GM23338 (cell line): ENCODE measurements around the gene SNRPA1. TPM values are rescaled to one million over a fixed set of nuclear protein-coding genes. Genes with fewer than 3 reads are reported as not detected.
A peak's percentile ranks its signal among the peaks of the same experiment; 100 is the strongest.

Experiments
- ATAC-seq: fragments of 200-7000 bp; cut with Tn5 transposase; 3 replicates; pipeline ENCODE4 v1.9.1; 2020
- DNase-seq: peaks from one replicate; pipeline ENCODE4 v3.0.0-alpha.2; 2015; ENCODE audit warnings: low spot score
- H2AFZ ChIP-seq: fragments of 200-600 bp; sonication (generic); 2 replicates; pipeline ENCODE4 v1.8.0; 2016; ENCODE audit warnings: antibody characterized with exemption, mild to moderate bottlenecking, moderate library complexity
- H3F3A ChIP-seq: fragments of 200-600 bp; sonication (generic); replicated peaks from 2 replicates; pipeline ENCODE4 v1.8.0; 2017; ENCODE audit warnings: antibody characterized with exemption, mixed run types, low read depth
- H3K27ac ChIP-seq: fragments of 200-600 bp; sonication (generic); 2 replicates; pipeline ENCODE4 v1.6.1; 2016; ENCODE audit warnings: low read depth
- H3K27me3 ChIP-seq: fragments of 200-600 bp; sonication (generic); 2 replicates; pipeline ENCODE4 v1.8.0; 2016; ENCODE audit warnings: mild to moderate bottlenecking, mixed run types, moderate library complexity; ENCODE audit not compliant: insufficient read depth
- H3K36me3 ChIP-seq: fragments of 200-600 bp; sonication (generic); 2 replicates; pipeline ENCODE4 v1.8.0; 2016; ENCODE audit warnings: mild to moderate bottlenecking; ENCODE audit not compliant: insufficient read depth
- H3K4me1 ChIP-seq: fragments of 200-600 bp; sonication (generic); 2 replicates; pipeline ENCODE4 v1.8.0; 2016; ENCODE audit warnings: mild to moderate bottlenecking, moderate library complexity; ENCODE audit not compliant: insufficient read depth
- H3K4me2 ChIP-seq: fragments of 200-600 bp; sonication (generic); 2 replicates; pipeline ENCODE4 v1.7.1; 2017; ENCODE audit warnings: mixed run types
- H3K4me3 ChIP-seq: fragments of 200-600 bp; sonication (generic); 2 replicates; pipeline ENCODE4 v1.6.1; 2016; ENCODE audit warnings: mixed run types
- H3K79me2 ChIP-seq: fragments of 200-600 bp; sonication (generic); replicated peaks from 2 replicates; pipeline ENCODE4 v1.8.0; 2017; ENCODE audit warnings: mild to moderate bottlenecking; ENCODE audit not compliant: insufficient read depth
- H3K9me2 ChIP-seq: fragments of 200-600 bp; sonication (generic); 2 replicates; pipeline ENCODE4 v1.8.0; 2017; ENCODE audit not compliant: insufficient read depth
- H4K20me1 ChIP-seq: fragments of 200-600 bp; sonication (generic); replicated peaks from 2 replicates; pipeline ENCODE4 v1.8.0; 2017; ENCODE audit warnings: mild to moderate bottlenecking; ENCODE audit not compliant: insufficient read depth
- H3K27ac Mint-ChIP-seq: 2 replicates; pipeline ENCODE4 v1.8.0; 2020; ENCODE audit warnings: inconsistent platforms, mild to moderate bottlenecking, moderate library complexity, mixed read lengths
- H3K27me3 Mint-ChIP-seq: 3 replicates; pipeline ENCODE4 v1.8.0; 2022; ENCODE audit warnings: low read depth, mild to moderate bottlenecking, moderate library complexity, mixed read lengths, inconsistent platforms; ENCODE audit not compliant: insufficient read depth, poor library complexity
- H3K36me3 Mint-ChIP-seq: 3 replicates; pipeline ENCODE4 v1.8.0; 2021; ENCODE audit warnings: low read depth, mild to moderate bottlenecking, inconsistent platforms, moderate library complexity, mixed read lengths
- H3K4me1 Mint-ChIP-seq: 3 replicates; pipeline ENCODE4 v1.8.0; 2020; ENCODE audit warnings: mild to moderate bottlenecking, inconsistent platforms, mixed read lengths
- H3K4me3 Mint-ChIP-seq: 3 replicates; pipeline ENCODE4 v1.8.0; 2021; ENCODE audit warnings: moderate library complexity, mild to moderate bottlenecking, inconsistent platforms, mixed read lengths
- H3K9me3 Mint-ChIP-seq: 3 replicates; pipeline ENCODE4 v1.8.0; 2020; ENCODE audit warnings: moderate library complexity, mild to moderate bottlenecking, inconsistent platforms, mixed read lengths
- CREB1 ChIP-seq: fragments of 250-450 bp; sonication (Bioruptor Pico); IDR thresholded peaks from 2 replicates; pipeline ENCODE4 v1.5.0; 2020; ENCODE audit warnings: low read depth, mild to moderate bottlenecking, moderate library complexity
- EZH2 ChIP-seq: fragments of 200-600 bp; sonication (generic); IDR thresholded peaks from one replicate; pipeline ENCODE4 v1.8.0; 2017; ENCODE audit warnings: antibody characterized with exemption, mild to moderate bottlenecking, low read depth; ENCODE audit not compliant: unreplicated experiment
- NANOG ChIP-seq: IDR thresholded peaks from 2 replicates; pipeline ENCODE4 v1.6.1; 2016; ENCODE audit warnings: antibody characterized with exemption, borderline replicate concordance
- STAT1 ChIP-seq: IDR thresholded peaks from one replicate; pipeline ENCODE4 v1.6.1; 2016; ENCODE audit warnings: antibody characterized with exemption; ENCODE audit not compliant: unreplicated experiment
- ZNF462 ChIP-seq: fragments of 250-450 bp; sonication (Bioruptor Pico); IDR thresholded peaks from 2 replicates; pipeline ENCODE4 v1.5.0; 2020; ENCODE audit warnings: mild to moderate bottlenecking, moderate library complexity
- polyA plus RNA-seq: library from polyadenylated mRNA; unstranded; fragments of >200 nt; fragmentation: Nextera tagmentation; extraction: Ambion mirVana; gene quantifications from 2 replicates; pipeline ENCODE4 v1.2.1, GENCODE V29; 2016
- total RNA-seq: library from RNA; depleted of rRNA; stranded (reverse); fragments of >200 nt; shearing (Covaris generic); gene quantifications from 2 replicates; pipeline ENCODE4 v1.2.3, GENCODE V29; 2014
- TF ChIP-seq, protein P1 (sequence below), 2 experiments: fragments of 200-600 bp in 1 of 2; sonication (generic) in 1 of 2; conservative IDR thresholded peaks; 2 replicates each; pipeline versions ENCODE4 v1.5.1 to v1.6.1; 2016 to 2017; ENCODE audit warnings: antibody characterized with exemption in 2 of 2, low read depth in 2 of 2, mild to moderate bottlenecking in 2 of 2, moderate library complexity in 1 of 2
- TF ChIP-seq, protein P2 (sequence below): IDR thresholded peaks from 2 replicates; pipeline ENCODE4 v1.6.1; 2016; ENCODE audit warnings: antibody characterized with exemption

SNRPA1 gene
- total and polyA plus RNA-seq, 2 experiments from 2014 or later = 170 to 361 TPM

GRCh38 chr15:101322016-101322695, 27.1 kb upstream of the SNRPA1 start (continued):
- TF ChIP-seq ZNF462 (CRISPR knock-in tag) = no peak
- TF ChIP-seq EZH2 = no peak
- no peak for TF ChIP-seq NANOG

DNA sequence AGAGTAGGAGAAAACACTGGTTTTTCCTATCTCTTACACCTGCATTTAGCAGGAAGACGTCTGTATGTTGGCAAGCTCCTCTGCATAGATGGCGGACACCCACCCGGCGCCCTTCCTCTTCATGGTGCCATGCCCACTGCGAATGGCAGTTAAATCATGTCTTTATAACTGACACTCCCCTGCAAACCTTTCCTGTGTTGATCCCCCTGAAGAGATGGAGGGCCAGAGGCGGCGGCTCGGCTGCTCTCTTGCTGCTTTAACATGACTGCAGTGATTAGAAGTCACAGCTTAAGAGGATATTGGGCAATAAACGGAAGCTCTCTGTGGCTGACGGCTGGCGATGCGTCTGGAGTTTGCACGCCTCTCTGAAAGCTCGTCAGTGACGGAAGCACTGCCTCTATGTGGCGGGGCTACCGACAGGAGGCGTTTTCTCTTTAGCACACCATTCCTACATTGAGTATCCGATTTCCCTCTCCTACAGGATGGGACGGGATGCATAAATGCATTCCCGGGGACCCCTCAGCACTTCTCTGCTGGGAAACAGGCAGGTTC, 25.5 kb upstream of the SNRPA1 start:
- ATAC-seq = peak; percentile 91
- H3K9me2 ChIP-seq = no peaks in the 10 kb centered on the region
- no peaks in the 10 kb centered on the region for H3K36me3 ChIP-seq
- DNase-seq = peak; percentile 72
- TF ChIP-seq, protein P1, sequence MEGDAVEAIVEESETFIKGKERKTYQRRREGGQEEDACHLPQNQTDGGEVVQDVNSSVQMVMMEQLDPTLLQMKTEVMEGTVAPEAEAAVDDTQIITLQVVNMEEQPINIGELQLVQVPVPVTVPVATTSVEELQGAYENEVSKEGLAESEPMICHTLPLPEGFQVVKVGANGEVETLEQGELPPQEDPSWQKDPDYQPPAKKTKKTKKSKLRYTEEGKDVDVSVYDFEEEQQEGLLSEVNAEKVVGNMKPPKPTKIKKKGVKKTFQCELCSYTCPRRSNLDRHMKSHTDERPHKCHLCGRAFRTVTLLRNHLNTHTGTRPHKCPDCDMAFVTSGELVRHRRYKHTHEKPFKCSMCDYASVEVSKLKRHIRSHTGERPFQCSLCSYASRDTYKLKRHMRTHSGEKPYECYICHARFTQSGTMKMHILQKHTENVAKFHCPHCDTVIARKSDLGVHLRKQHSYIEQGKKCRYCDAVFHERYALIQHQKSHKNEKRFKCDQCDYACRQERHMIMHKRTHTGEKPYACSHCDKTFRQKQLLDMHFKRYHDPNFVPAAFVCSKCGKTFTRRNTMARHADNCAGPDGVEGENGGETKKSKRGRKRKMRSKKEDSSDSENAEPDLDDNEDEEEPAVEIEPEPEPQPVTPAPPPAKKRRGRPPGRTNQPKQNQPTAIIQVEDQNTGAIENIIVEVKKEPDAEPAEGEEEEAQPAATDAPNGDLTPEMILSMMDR (conservative IDR thresholded peaks at IDR 0.05; ENCODE audit: low read depth in 2 of 2) = peak; percentile 41 to 64
- TF ChIP-seq EZH2 (no peak), CREB1 (CRISPR knock-in tag) (peak; percentile 59; the same call in 1 of the 2 replicates), STAT1 (no peak)
- TF ChIP-seq, protein P2, sequence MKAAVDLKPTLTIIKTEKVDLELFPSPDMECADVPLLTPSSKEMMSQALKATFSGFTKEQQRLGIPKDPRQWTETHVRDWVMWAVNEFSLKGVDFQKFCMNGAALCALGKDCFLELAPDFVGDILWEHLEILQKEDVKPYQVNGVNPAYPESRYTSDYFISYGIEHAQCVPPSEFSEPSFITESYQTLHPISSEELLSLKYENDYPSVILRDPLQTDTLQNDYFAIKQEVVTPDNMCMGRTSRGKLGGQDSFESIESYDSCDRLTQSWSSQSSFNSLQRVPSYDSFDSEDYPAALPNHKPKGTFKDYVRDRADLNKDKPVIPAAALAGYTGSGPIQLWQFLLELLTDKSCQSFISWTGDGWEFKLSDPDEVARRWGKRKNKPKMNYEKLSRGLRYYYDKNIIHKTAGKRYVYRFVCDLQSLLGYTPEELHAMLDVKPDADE = no peak
- Mint-ChIP-seq H3K4me1 (peaks cover 6% of the 10 kb centered on the region; the same call in 2 of the 3 replicates), H3K4me3 (peak overlapping the region; percentile 31; the same call in 2 of the 3 replicates), H3K9me3 (no peaks in the 10 kb centered on the region; the same call in 2 of the 3 replicates), H3K36me3 (no peaks in the 10 kb centered on the region; the same call in 2 of the 3 replicates), H3K27ac (no peak overlapping the region), H3K27me3 (peaks cover 11% of the 10 kb centered on the region)
- no peak overlapping the region for H2AFZ ChIP-seq
- no peak overlapping the region for H3K27ac ChIP-seq
- H3K79me2 ChIP-seq = no peaks in the 10 kb centered on the region
- H3K27me3 ChIP-seq = no peaks in the 10 kb centered on the region
- no peak overlapping the region for H3K4me2 ChIP-seq
- H4K20me1 ChIP-seq = no peaks in the 10 kb centered on the region
- H3K4me3 ChIP-seq = no peak overlapping the region
- no peaks in the 10 kb centered on the region for H3K4me1 ChIP-seq
- no peaks in the 10 kb centered on the region for H3F3A ChIP-seq
